Esophagus muscularis mucosa (tissue), 4 donors: ENCODE measurements around the gene C2CD4C.

ENCODE experiments used
- CTCF ChIP-seq, 3 experiments: fragments of 200-600 bp in 2 of 3; fragments of 450-650 bp in 1 of 3; sonication (generic) in 2 of 3; IDR thresholded peaks; one replicate each; pipeline ENCODE4 v1.5.1; 2017 to 2019; ENCODE audit warnings: antibody characterized with exemption in 3 of 3, mild to moderate bottlenecking in 2 of 3, moderate library complexity in 1 of 3
- EP300 ChIP-seq: sonication (generic); formaldehyde crosslinking; IDR thresholded peaks from one replicate; pipeline ENCODE4 v1.6.1; 2017; ENCODE audit warnings: antibody characterized with exemption
- POLR2A ChIP-seq: fragments of 450-650 bp; IDR thresholded peaks from one replicate; pipeline ENCODE4 v1.6.1; 2017; ENCODE audit warnings: antibody characterized with exemption, moderate library complexity, mild to moderate bottlenecking, low read depth
- POLR2AphosphoS5 ChIP-seq, 2 donors: sonication (generic); formaldehyde crosslinking; IDR thresholded peaks; one replicate each; pipeline ENCODE4 v1.6.1; 2017; ENCODE audit warnings: antibody characterized with exemption in 2 of 2

DNA sequence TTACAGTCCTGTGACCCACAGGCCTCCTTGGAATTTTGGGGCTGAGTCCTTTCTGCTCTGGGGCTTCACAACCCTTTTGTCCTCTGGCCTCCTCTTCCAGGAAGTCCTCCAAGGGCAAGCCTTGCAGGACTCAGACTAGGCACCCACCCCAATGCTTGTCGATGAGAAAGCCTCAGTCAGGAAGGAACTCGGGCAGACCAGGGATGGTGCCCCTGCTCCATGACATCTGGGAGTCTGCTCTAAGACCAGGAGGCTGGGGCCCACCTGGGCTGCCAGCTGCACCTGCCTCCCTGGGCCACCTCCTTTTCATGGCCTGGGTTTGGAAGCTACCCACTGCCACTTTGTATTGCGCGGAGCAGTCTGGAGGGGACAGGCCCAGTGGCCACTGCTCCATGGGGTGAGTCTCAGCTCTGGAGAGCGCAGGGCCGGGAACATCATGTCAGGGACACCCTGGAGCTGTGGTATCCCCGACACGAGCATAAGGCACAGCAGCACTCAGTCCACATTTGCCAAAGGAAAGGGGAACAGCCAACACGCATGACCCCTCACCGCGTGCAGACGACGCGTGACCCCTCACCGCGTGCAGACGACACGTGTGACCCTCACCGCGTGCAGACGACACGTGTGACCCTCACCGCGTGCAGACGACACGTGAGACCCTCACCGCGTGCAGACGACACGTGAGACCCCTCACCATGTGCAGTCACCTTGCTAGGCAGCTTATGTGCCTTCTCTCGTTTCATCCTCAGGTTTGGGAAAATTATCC, 10.8 kb downstream of the C2CD4C start:
- TF ChIP-seq CTCF (IDR thresholded peaks at IDR 0.05) (no peak), POLR2A (no peak), POLR2AphosphoS5 (IDR thresholded peaks at IDR 0.05) (no peak), EP300 (no peak)
